Heart left ventricle (tissue), 13 donors: Measurements from ENCODE around the gene CHCHD6.

Experiments
- CTCF ChIP-seq, 12 donors: fragments of 200-600 bp; sonication (generic) in 4 of 12; IDR thresholded peaks; one replicate each; pipeline versions ENCODE4 v1.5.0 to v1.8.0; 2018 to 2022; ENCODE audit warnings: antibody characterized with exemption in 12 of 12, mild to moderate bottlenecking in 5 of 12
- POLR2A ChIP-seq, 2 donors: fragments of 450-650 bp; IDR thresholded peaks; one replicate each; pipeline ENCODE4 v1.6.1; 2017; ENCODE audit warnings: antibody characterized with exemption in 2 of 2, mild to moderate bottlenecking in 2 of 2, moderate library complexity in 2 of 2
- donor health status: ischemic (EF 13 %, LVEDD 7.1; RV severe dilation, severe dysfunction).
- donor health status: DM: no; HTN: yes; CAD: no.
- donor health status: DM: no; HTN: no; CAD: no.
- donor health status: ischemic (EF 25% LVEDD 6.9; RV normal size, moderate dysfunction).
- donor health status: ischemic (EF 25% LVEDD 5.7; RV mildly dilated, moderate dysfunction).
- donor health status: ischemic (EF 35%, LVEDD 5.7; RV mildly dilated, moderate dysfunction).
- donor health status: nonischemic (EF 11% LVEDD 7.7; RV severe dilation, severe dysfunction).
- donor health status: DM: yes; HTN: yes; CAD: no.
- donor health status: PGD.
- donor health status: ischemic (EF 29% LVEDD 5.4; RV normal size, mild dysfunction).
- donor health status: nonischemic (EF 23%, LVEDD 6.1; RV moderate dilation, normal function).

- TF ChIP-seq CTCF (IDR thresholded peaks at IDR 0.05) (no peak), POLR2A (IDR thresholded peaks at IDR 0.05) (no peak)
Measured at GRCh38 chr3:126704494-126705214, 614 bp downstream of the CHCHD6 start.
